Daoy (cell line): Measurements from ENCODE around the gene NPAS1. TPM values are rescaled to one million over a fixed set of nuclear protein-coding genes. Genes with fewer than 3 reads are reported as not detected.
A peak's percentile ranks its signal among the peaks of the same experiment; 100 is the strongest.
"Not testable (repeated sequence)": the region's sequence is repeated elsewhere in the genome, so short reads cannot be mapped to it uniquely, and the experiment has no call there.

Source experiments
- DNase-seq: peaks from one replicate; pipeline ENCODE4 v3.0.0-alpha.2; 2015; ENCODE audit warnings: low read depth
- total RNA-seq: library from RNA; depleted of rRNA; stranded (reverse); fragments of >200 nt; shearing (Covaris generic); gene quantifications from 2 replicates; pipeline ENCODE4 v1.2.3, GENCODE V29; 2014

The NPAS1 gene
- total RNA-seq, 1 experiment from 2014 or later = not detected

DNA sequence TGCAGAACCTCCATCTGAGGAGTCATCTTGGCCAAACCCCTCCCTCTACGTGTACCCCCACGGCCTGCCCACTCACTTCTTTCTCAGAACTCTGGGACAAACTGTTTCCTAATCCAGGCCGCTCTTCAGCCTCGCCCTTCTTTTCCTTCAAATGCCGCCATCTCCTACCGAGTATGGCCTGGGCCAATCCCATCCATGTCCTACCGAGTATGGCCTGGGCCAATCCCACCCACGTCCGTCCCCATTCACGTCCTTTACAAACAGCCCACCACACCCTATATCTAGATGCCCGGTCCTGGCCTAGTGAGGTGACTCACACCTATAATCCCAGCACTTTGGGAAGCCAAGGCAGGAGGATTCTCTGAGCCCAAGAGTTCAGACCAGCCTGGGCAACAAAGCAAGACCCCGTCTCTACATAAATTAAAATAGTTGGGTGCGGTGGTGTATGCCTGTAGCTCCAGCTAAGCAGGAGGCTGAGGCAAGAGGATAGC lies 27.7 kb downstream of the NPAS1 start:
- DNase-seq = no peak

DNA sequence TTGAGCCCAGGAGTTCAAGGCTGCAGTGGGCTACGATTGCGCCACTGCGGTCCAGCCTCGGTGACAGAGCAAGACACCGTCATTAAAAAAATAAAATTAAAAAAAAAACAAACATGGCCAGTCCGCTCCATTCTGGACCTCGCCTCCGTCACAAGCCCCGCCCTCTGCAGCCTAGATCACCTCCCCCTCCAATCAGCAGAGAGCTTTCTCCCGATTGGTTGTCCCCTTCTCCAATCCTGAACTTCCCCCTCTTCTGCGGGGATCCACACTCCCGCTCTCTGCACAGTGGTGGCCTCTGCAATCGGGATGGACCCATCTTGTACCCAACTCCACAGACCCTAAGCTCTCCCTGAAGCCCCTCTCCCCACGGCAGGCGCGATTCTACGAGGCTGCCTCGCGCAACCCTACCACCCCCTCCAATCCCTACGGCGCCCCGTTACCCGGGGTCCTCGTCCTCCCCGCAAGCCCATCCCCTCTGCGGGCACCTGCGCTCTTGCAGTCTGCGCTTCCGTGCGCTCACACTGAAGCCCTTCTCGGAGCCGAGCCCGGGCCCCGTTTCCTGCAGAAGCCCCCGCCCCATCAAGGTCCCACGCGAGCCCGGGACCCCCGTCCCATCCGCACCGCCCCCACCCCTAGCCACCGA lies 28.2 kb downstream of the NPAS1 start:
- DNase-seq = peak; percentile 83

- DNase-seq = peak; percentile 36
Measured at GRCh38 chr19:47049307-47049700, 29.7 kb downstream of the NPAS1 start.

- DNase-seq = not testable (repeated sequence)
Measured at GRCh38 chr19:47050562-47050961, 30.9 kb downstream of the NPAS1 start.

DNA sequence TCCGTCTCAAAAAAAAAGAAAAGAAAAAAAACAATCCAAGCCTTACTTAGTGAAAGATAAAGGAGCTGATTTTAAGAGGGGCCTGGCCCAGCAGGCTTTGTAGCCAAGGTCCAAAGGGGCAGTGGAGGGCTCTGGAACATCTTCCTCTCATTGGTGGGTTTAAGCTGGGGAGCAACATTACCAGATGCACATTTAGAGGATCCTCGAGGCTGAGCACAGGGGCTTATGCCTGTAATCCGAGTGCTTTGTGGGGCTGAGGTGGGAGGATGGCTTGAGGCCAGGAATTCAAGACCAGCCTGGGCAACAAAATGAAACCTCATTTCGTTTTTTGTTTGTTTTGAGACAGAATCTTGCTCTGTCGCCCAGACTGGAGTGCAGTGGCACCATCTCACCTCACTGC lies 36.8 kb downstream of the NPAS1 start:
- no peak for DNase-seq

GRCh38 chr19:47057328-47057727 lies 37.7 kb downstream of the NPAS1 start:
- DNase-seq = peak; percentile 25

DNA sequence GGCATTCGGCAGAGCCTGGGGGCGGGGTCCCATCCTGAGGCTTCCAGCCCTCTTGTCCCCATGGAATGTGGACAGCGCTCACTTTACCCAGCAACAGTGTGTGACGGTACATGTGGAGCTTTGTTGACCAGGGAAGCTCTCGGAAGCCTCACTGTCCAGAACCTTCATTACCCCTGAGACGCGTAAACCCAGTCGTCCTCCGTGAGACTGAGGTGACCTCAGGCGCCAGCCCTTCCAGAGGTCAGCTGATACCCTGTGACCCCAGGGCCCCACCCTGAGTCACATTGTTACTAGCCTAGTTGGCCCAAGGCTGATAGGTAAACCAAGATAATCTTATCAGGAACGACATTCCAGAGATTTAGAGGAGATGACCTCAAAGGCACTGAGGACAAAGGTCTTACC lies 39.0 kb downstream of the NPAS1 start:
- DNase-seq = no peak

- no peak for DNase-seq
Measured at GRCh38 chr19:47063874-47064273, 44.2 kb downstream of the NPAS1 start.

- no peak for DNase-seq
Measured at GRCh38 chr19:47065242-47065641, 45.6 kb downstream of the NPAS1 start.

- DNase-seq = no peak
Measured at GRCh38 chr19:47066376-47067214, 47.0 kb downstream of the NPAS1 start.

GRCh38 chr19:47067215-47067847 lies 47.7 kb downstream of the NPAS1 start:
- DNase-seq = no peak

GRCh38 chr19:47068246-47068645 lies 48.6 kb downstream of the NPAS1 start:
- DNase-seq = no peak

GRCh38 chr19:47068876-47069406 lies 49.3 kb downstream of the NPAS1 start:
- DNase-seq = no peak

DNA sequence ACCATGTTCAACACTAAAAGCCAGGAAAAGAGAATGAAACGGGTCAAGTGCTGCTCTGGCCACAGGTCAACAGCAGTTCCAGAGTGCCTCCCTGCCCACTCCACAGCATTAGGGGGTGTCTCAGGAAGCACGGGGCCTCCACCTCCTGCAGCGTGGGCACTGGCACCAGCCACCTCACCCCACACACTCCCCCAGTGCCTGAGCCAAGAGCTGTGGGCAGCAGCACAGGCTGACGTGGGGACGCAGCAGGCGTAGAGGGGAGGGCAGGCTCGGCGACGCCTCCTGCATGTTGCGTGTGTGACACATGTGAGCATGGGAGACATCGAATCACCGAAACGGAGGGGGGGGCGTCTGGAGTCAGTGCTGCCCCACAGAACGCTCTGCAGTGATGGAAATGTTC lies 50.2 kb downstream of the NPAS1 start:
- no peak for DNase-seq

- no peak for DNase-seq
Measured at GRCh38 chr19:47070756-47071155, 51.1 kb downstream of the NPAS1 start.

- DNase-seq = no peak
Measured at GRCh38 chr19:47071731-47072130, 52.1 kb downstream of the NPAS1 start.

- no peak for DNase-seq
Measured at GRCh38 chr19:47072323-47072722, 52.7 kb downstream of the NPAS1 start.

DNA sequence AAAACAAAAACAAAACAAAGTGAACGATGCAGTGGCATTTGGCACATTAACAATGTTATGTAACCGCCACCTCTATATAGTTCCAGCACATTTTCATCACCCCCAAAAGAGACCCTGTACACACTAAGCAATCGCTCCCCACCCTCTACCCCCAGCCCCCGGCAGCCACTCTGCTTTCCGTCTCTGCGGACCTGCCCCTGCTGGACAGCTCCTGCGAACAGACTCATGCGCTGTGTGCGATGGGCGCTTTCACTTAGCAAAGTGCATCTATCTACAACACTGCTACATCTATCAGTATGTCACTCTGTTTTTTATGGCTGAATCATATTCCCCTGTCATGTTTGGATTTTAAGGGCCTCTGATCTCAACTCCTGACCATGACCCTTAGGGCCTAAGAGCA lies 53.9 kb downstream of the NPAS1 start:
- no peak for DNase-seq

DNA sequence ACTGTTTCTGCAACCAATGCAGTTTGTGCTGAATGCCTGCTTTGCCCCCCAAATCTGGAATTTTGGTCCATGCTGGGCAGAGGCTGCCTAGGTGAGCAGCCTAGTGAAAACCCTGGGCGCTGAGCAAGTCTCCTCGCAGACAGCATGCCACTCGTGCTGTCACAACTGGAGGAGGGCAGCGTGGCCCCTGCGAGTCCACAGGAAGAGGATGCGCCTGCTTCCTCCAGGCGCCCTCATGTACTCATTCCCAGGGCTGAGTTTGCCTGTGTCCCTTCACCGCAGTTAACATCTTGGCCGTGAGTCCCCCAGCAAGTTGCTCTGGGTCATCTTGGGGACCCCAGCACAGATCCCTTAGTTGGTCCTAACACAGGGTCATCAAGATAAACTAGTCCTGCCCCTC lies 55.0 kb downstream of the NPAS1 start:
- no peak for DNase-seq

DNA sequence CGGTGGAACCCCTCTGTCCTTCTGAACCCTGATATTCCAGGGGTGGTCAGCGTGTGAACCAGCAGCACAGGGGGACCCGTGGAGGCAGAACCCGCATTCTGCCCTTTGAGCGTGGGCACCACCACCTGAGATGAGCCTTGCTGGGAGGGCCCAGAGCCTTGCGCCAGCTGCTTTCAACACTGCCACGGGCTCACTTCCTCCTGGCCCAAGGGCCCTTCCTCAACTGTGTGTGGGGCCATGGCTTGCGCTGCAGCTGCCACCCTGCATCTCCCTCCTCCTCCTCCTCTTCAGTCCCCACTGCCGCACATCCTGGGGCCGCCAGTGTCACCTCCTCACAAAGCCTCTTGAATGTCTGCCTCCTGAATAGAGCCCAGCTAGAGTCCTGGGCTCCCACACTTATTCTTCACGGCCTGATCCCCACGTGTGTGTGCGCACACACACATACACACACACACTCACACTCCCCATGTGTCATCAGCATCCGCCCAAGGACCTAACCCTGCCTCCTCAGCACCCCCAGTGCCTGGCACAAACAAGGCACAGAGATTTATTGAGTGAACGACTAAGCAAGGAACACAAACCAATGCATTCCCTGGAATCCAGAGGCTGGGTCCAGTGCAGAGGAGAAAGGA lies 55.7 kb downstream of the NPAS1 start:
- no peak for DNase-seq

DNA sequence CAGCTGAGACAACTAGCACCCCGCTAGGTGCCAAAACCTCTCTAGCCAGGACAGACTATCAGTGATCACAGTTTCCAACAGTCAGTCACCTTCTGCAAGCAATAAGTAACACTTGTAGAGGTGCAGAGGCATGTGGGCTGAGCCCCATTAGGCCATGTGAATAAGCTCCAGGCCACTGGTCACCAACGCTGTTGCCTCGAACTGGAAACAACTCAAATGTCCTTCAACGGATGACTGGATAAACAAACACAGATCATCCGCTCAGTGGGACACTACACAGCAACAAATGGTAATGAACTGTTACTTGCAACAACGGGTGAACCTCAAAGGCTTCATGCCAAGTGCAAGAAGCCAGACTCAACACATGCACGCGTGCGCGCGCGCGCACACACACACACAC lies 56.3 kb downstream of the NPAS1 start:
- DNase-seq = no peak

- DNase-seq = not testable (repeated sequence)
Measured at GRCh38 chr19:47078351-47078750, 58.7 kb downstream of the NPAS1 start.
